GM19043 (cell line): ENCODE data around the gene RAP1GAP2.
"Not testable (repeated sequence)": the region's sequence is repeated elsewhere in the genome, so short reads cannot be mapped to it uniquely, and the experiment has no call there.

ENCODE experiments used
- ATAC-seq: cut with Tn5 transposase; IDR thresholded peaks from one replicate; pipeline ENCODE4 v1.9.1; 2021; ENCODE audit warnings: low read depth; ENCODE audit not compliant: unreplicated experiment

Gene RAP1GAP2

DNA sequence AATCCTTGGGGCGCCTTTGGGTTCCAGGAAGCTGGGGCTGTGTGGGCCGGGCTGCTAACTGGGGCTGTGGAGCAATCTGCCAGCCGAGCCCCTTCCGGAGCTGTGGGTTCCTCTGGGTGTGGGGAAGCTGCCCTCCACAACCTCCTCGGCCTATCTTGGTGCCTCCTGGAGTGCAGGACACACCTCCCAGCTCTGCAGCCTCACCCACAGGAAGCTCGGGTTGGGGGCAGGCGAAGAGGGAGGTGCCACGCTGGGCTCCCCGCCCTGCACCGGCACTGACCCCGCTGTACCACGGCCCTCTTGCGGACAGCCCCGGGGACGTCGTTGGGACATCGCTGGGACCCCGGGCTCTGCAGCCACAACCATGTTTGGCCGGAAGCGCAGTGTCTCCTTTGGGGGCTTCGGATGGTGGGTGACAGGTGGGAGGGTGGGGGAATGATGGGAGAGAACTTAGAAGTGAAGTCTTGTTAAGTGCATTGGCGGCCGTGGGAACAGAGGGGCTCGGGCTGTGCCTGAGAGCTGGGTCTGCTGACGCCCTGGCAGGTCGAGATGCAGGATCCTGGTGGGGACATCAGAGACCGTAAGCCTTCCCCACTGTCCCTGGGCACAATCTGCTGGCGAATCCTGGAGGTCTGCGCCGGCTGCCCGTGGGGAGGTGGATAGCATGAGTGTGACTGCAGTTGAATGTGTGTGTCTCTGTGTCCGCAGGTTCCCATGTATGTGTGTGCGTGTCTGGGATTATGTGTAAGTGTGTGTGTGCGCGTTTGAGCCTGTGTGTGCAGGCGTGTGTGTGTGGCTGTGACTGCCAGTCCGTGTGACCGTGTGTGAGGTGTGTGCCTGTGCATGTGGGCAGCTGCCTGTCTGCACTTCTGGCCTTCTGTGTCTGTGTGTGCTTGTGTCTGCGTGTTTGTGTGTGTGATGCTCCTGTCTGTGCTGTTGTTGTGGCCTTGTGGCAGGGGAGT is at the start of gene RAP1GAP2:
Gene RAP1GAP2 (plus strand): TSS at position 275 of the 962 bp plus-strand sequence. CDS start 90 bp downstream, at position 365.
- no peak for ATAC-seq

DNA sequence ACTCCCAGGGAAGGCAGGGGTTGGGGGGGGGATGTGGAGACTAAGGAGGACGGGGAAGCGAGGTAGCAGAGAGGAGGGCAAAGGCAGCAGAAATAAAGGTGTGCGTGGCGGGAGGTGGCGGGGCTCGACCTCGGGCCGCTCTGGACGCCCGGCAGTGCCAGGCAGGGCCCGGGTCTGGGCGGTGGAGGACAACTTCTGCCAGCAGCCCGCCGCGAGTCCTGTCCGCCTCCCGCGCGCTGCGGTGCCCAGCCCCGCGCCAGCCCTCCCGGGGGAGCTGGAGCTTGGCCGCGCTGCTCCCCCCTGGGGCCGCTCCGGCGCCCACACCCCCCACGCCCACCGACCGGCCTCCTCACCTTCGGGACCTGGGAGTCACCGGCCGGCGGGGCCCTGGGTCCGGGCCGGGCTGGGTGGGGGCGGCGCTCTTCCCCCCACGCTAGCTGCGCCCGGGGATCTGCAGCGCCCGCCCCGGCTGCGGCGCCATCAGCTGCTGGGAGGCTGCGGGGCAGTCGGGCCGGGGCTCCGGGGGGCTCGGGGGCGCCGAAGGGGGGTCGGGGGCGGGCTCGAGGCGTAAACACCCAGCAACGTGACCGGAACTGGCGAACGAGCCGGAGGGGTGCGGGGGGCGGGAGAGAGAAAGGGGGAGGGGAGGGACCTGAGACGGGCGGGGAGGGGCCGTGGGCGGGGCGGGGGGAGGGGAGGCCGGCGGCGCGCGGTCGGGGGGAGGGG is 47.0 kb upstream of the RAP1GAP2 start, which contains the start of gene CCDC92B:
Gene CCDC92B (minus strand): TSS at position 595 of the 726 bp plus-strand sequence. CDS start 14,507 bp downstream, outside the sequence.
- no peak for ATAC-seq

DNA sequence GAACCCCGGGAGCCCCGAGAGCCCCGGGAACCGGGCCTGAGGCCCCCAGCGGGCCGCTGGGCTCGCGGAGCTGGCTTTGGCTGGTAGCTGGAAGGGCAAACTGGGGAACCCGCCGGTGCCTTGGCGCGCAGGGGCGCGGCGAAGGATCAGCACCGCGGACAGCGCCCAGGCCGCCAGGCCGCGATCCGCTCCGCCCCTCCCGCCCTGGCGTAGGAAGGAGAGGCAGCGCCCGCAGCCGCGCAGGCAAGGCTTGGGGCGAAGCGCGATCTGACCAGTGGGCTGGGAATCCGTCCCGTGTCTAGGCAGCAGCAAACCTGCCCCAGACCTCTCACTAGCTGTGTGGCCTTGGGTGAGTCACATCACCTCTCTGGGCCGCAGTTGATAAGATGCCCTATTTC is 46.5 kb upstream of the RAP1GAP2 start:
- ATAC-seq, result no peak

DNA sequence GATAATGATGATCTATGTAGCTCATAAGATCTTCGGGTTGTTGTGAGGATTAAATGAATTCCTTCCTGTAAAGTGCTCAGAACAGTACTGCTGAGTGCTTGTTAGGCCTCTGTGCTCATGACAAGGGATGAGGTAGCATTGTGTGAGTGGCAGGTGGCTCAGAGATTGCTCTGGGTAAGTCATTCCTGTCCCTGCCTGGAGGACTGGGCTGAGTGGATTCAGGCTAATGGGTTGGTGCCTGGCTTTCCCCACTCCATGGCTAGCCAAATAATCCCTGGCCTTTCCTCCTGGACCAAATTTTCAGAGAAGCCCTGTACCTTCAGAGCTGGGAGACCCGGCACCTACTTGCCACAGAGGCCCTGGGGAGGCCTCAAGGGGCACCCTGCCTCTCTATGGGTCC is 45.5 kb upstream of the RAP1GAP2 start:
- no peak for ATAC-seq

DNA sequence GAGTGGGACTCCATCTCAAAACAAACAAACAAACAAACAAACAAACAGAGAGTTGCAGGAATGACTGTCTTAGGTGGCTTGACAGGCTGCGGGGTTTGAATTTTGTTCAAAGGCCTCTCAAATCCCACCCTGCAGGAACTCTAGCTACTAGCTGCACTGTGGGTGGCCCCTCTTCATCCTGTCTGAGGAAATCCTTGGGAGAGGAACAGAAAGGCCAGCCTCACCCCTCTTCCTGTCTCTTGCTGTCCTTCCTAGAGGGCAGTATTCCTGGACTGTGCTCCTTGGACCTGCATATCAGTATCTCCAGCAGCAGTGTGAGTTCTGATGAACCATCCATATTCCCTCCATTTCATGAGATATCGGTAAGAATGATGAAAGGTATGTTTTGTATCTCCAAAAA is 44.7 kb upstream of the RAP1GAP2 start:
- ATAC-seq, result no peak

DNA sequence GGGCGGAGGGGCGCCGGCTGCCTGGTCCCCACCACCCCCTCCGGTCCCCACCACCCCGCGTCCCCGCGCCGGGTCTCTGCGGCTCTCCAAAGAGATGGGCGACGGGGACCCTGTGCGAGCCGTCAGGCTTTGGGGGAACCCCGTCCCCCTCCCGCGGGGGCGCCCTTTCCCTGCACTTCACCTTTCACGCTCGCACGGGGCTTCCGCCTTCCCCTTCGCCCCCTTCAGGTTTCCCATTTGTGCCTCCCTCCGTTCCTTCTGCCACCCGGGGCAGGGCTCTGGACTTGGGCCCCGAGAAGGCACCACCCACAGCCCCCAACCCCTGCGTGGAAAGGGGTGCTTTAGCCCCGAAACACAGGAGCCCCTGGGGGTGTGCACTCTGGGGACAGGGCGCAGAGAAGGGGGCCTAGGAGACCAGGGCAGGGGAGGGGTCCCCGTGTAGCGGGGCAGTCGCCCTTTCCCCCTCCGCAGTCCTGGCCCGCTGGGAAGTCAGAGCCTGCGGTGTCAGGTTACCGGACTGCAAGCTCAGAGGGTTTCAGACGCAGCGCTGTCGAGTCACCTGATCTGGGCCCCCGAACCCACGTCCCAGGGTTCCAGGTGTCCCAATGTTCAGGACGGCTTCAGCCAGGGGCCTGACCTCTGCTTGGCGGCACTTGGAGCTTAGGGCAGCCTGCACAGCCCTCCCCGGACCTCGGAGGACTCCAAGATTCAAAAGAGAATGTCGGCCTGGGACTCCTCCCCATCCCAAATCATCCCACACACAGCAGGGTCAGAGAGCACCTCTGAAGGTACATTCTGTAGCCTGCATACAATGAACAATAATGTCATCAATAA is 40.1 kb upstream of the RAP1GAP2 start:
- ATAC-seq, result no peak

DNA sequence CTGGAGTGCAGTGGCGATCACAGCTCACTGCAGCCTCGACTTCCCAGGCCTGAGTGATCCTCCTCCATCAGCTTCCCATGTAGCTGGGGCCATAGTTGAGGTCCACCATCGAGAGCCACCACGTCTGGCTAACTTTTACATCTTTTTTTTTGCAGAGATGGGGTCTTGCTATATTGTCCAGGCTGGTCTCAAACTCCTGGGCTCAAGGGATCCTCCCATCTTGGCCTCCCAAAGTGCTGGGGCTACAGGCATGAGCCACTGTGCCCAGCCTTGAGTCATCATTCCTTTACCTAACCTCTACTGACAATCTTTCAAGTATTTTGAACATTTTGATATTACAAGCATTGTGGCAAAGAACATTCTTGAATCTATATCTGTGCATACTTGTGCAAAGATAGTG is 37.4 kb upstream of the RAP1GAP2 start:
- ATAC-seq, result no peak

DNA sequence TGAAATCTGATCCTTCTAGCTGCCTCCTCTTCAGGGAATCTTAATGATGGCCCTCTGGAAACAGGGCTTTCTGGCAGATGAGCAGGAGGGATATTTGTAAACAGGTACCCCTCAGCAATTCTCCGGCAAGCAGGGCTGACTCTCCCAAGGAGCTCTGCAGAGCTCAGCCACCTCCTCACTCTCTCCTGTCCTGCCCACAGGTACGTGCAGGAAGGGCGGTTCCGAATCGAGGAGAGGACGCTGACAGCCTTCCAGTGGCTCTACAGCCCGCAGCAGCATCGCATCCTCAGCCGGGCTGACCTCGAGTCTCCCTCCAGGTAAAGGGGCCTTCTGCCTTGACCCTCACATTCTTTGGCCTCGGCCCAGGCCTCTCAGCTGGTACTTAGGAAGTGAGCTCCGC is 26.1 kb upstream of the RAP1GAP2 start:
- no peak for ATAC-seq

DNA sequence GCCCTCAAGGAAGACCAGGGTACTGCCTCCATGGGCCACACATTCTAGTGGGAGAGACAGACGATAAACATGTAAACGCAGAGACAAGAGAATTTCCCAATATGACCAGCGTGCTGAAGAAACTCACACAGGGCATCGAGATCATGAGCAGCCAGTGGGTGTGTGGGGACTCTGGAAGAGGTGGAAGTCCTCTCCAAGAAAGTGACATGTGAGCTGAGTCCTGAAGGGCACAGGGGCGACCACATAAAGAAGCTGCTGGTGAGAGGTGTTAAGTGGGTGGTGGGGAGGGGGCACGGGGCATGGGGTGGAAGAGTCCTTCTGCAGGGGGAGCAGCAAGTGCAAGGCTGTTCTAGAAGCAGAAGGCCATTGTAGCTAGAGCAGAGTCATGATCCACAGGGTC is 21.0 kb upstream of the RAP1GAP2 start:
- no peak for ATAC-seq

DNA sequence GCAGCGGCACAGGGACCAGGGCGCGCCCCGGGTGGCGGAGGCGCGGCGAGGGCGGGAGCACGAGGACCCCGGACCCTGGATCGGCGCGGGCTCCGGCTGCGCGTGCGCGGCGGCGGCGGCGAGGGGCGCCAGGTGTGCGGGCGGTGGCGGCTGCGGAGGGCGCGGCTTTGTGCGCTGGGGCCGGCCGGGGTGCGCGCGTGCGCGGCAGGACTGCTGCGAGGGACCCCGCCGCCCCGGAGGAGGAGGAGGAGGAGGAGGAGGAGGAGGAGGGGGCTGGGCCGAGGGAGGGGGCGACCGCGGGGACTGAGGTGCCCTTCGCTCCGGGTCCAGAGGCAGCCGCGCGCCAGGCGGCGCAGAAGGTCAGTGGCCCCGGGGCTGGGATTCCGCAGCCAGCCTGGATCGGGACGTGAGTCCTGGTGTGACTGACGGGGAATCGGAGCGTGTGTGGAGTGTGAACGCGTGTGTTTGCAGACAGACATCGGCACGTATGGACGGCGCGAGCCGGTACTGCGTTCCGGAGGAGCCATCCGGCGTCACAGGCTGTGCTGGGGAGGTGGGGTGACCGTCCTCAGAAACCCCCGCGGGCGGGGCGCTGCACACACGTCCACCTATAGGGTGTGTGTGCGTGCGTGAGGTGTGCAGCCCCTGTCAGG is 19.5 kb upstream of the RAP1GAP2 start:
- no peak for ATAC-seq

DNA sequence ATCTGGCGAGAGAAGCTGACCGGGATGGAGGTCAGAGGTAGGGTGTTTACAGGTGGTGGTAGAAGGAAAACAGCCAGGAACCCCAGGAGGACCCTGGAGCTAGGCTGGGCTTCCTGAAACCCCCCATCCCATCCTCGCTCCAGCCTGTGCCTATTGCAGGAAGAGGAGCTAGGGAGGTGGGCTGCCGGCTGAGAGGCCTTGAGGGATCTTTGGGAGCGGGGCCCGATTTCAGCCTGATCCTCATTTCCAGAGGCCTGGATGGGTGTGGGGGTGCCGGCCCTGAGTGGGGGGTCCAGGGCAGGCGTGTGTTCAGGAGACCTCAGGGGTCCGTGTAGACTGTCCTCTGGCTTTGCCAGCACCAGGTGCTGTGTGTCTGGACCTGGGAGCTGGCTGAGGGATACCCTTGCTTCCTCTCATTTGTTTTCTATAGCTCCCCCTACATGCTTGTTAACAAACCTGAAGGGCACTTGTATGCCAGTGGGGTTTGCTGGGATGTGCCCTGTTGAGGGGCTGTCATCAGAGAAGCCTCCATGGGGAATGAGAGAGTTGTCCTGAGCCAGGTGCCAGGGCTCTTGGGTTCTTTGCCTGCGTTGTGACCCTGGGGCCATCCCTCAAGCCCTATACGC is 18.9 kb upstream of the RAP1GAP2 start:
- ATAC-seq, result no peak

DNA sequence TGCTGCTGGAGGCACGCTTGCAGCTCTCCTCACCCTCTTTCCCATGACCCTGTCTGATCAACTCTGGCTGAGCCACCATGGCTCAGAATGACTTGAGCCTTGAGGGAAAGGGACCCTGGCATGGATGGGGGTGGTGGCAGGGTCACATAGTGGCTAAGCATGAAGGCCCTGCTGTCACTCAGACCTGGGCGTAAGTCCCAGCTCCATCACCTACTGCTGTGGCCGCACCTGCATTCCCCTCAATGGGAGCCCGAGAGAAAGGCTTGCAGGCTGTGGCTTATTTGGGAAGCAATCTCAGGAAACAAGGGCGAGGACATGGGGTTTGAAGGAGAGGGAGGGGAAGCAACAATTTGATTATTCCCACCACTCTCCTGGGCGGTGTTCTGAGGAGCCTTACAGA is 17.7 kb upstream of the RAP1GAP2 start:
- ATAC-seq, result no peak

DNA sequence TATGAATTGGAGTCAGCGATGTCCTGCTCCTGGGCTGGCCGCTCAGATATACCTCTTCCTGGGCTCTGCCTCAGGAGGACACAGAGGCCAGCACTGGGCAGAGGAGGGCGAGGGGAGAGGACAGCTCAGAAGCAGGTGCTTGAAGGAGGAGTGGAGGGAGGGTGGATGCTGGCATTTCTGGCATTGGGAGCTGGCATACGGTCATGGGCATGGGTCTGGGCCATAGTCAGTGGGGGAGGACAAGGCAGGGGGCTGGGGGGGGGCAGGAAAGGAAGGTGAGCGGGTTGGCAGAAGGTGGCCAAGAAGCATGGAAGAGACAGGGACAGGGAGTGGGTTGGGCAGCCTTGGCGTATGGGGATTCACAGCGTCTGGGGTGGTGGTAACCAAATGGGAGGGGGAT is 16.7 kb upstream of the RAP1GAP2 start:
- no peak for ATAC-seq

DNA sequence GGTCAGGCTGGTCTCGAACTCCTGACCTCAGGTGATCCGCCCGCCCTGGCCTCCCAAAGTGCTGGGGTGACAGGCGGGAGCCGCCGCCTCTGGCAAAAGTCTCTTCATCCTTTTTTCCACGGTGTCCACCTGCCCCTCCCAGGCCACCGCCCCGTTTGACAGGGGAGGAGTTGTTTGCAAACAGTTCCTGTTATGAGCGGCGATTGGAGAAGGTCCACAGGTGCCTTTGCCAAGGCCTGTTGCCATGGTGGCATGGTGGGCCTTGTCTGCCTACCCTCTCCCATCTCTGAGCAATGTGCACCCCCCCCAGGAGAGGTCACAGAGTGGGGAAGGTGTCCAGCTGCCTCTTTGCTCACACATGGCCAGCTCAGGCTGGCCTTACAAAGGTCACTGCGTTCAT is 16.0 kb upstream of the RAP1GAP2 start:
- no peak for ATAC-seq

DNA sequence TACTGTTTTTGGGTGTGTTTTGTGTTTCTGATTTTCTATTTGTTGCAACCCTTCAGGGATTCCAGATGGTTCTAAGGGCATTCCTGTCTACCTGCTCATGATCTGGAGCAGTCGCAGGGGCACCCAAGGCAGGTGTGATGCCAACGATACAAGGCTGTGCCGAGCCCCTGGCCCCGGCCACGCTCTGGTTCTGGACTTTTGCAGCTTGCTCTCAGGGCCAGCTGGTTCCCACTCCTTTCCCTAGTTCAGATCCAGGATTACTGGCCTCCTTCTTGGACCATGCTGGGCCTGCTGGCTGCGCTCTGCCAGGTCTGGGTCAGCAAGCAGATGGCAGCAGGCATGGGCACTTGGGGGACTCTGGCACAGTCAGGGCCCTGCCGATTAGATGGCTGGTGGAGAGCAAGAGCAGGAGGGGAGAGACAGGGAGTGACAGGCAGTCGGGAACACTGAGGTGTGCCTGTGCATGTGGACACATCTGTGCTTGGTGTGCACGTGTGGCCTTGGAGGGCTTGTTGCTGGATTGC is 15.2 kb upstream of the RAP1GAP2 start:
- ATAC-seq, result no peak

DNA sequence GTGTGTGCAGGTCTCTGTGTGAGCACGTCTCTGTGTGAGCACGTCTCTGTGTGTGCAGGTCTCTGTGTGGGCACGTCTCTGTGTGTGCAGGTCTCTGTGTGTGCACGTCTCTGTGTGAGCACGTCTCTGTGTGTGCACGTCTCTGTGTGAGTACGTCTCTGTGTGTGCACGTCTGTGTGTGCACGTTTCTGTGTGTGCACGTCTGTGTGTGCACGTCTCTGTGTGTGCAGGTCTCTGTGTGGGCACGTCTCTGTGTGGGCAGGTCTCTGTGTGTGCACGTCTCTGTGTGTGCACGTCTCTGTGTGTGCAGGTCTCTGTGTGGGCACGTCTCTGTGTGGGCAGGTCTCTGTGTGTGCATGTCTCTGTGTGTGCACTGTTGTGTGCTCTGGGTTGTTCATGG is 14.6 kb upstream of the RAP1GAP2 start:
- ATAC-seq, result not testable (repeated sequence)

DNA sequence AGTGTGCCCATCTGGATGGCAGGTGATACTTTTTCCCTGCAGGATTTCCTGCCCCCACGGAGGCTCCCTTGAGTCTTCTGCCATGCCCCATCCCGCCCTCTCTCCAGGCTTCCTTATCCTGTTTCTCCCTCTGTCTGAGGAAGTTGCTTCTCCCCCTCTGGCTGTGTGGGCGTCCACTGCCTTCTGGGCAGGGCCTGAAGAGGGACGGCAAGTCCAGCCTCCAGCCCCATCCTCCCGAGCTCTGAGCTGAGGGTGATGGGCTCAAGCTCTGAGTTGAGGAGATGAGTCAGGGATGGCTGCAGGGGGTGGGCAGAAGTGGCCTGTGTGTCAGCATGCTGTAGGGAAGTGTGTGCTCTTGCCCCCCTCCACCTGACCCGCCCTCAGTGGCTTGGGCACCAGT is 14.2 kb upstream of the RAP1GAP2 start:
- no peak for ATAC-seq

DNA sequence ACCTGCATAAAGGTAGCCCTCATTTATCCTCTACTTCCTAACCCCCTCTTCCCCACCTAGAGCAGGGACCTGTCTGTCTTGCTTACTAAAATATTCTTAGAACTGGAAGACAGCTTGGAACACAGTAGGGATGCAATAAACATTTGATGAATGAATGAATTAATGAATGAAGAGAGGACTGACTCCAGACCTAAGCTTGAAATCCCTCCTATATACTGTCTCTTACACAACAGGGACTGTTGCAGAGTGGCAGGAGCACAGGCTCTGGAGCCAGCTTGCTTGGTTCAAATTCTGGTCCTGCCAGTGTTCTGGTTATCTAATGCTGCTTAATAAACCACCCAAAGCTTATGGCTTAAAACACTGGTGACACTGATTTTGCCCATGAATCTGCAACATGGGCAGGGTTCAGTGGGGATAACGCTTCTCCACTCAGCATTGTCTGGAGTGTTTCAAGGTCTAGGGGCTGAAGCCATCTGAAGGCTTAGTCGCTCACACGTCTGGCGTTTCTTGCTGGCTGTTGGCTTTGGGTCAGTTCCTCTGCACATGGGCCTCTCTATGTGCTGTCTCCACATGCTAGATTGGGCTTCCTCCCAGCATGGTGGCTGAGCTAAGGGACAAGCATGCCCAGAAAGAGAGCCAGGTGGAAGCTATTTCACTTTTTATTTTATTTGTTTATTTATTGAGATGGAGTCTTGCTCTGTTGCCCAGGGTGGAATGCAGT is 12.8 kb upstream of the RAP1GAP2 start:
- no peak for ATAC-seq

DNA sequence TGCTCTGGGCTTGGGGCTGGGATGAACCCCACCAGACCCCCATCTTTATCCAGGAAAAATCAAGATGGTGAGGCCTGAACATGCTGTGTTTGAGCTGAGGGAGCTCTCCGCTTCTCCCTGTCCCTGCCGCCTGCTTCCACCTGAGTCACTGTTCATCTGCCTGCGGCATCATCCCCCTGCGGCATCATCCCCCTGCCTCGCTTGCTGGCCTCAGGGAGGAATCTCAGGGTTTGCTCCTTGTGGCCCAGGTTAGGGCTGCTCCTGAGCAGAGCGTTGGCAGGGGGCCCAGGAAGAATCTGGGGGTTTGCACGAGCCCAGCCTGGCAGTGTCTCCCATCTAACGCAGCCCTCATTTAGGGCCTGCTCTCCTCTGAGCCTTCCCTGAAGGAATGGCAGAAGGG is 11.4 kb upstream of the RAP1GAP2 start:
- ATAC-seq, result no peak
